GM18520 (cell line): ENCODE data around the gene TRAPPC14.
A peak's percentile ranks its signal among the peaks of the same experiment; 100 is the strongest.

ENCODE experiments used
- ATAC-seq: cut with Tn5 transposase; IDR thresholded peaks from one replicate; pipeline ENCODE4 v1.9.1; 2021; ENCODE audit not compliant: unreplicated experiment

Gene TRAPPC14

GRCh38 chr7:100126931-100127865 lies 31.3 kb downstream of the TRAPPC14 start, which contains the start of gene MBLAC1:
Gene MBLAC1 (plus strand): TSS chr7:100126967. CDS start chr7:100127396, 429 bp downstream.
- ATAC-seq = no peak

GRCh38 chr7:100126239-100126930 lies 32.1 kb downstream of the TRAPPC14 start:
- ATAC-seq = no peak

GRCh38 chr7:100124301-100125230 lies 34.0 kb downstream of the TRAPPC14 start:
- ATAC-seq = no peak

GRCh38 chr7:100122568-100122967 lies 36.0 kb downstream of the TRAPPC14 start:
- ATAC-seq = no peak

- ATAC-seq = no peak
Measured at GRCh38 chr7:100122067-100122466, 36.5 kb downstream of the TRAPPC14 start.

- ATAC-seq = no peak
Measured at GRCh38 chr7:100120733-100121036, 37.8 kb downstream of the TRAPPC14 start.

GRCh38 chr7:100119970-100120732 lies 38.4 kb downstream of the TRAPPC14 start:
- ATAC-seq = peak; percentile 8

GRCh38 chr7:100119072-100119969 lies 39.2 kb downstream of the TRAPPC14 start, which contains the start of the genes CNPY4 and TAF6:
Gene CNPY4 (plus strand): TSS chr7:100119634. CDS start chr7:100119745, 111 bp downstream.
Gene TAF6 (minus strand): TSS chr7:100119358. CDS start chr7:100114209, 5,149 bp downstream.
- ATAC-seq = peak; percentile 72

GRCh38 chr7:100118388-100119071 lies 40.0 kb downstream of the TRAPPC14 start:
- ATAC-seq = no peak

GRCh38 chr7:100115026-100115425 lies 43.5 kb downstream of the TRAPPC14 start:
- ATAC-seq = no peak

- ATAC-seq = no peak
Measured at GRCh38 chr7:100111914-100112313, 46.6 kb downstream of the TRAPPC14 start.

- ATAC-seq = no peak
Measured at GRCh38 chr7:100111156-100111555, 47.4 kb downstream of the TRAPPC14 start.

- no peak for ATAC-seq
Measured at GRCh38 chr7:100109521-100110163, 48.9 kb downstream of the TRAPPC14 start.

GRCh38 chr7:100107890-100108289 lies 50.6 kb downstream of the TRAPPC14 start:
- no peak for ATAC-seq

GRCh38 chr7:100107125-100107737 lies 51.3 kb downstream of the TRAPPC14 start:
- no peak for ATAC-seq

GRCh38 chr7:100106633-100107032 lies 51.9 kb downstream of the TRAPPC14 start:
- no peak for ATAC-seq

GRCh38 chr7:100105534-100105933 lies 53.0 kb downstream of the TRAPPC14 start:
- no peak for ATAC-seq
